ENCODE measurements around the gene CHRNA4. TPM values are rescaled to one million over a fixed set of nuclear protein-coding genes. Genes with fewer than 3 reads are reported as not detected.

Gene CHRNA4
- total and polyA plus RNA-seq, 8 donors: under 0.01 to 0.15 TPM; not detected in 6

DNA sequence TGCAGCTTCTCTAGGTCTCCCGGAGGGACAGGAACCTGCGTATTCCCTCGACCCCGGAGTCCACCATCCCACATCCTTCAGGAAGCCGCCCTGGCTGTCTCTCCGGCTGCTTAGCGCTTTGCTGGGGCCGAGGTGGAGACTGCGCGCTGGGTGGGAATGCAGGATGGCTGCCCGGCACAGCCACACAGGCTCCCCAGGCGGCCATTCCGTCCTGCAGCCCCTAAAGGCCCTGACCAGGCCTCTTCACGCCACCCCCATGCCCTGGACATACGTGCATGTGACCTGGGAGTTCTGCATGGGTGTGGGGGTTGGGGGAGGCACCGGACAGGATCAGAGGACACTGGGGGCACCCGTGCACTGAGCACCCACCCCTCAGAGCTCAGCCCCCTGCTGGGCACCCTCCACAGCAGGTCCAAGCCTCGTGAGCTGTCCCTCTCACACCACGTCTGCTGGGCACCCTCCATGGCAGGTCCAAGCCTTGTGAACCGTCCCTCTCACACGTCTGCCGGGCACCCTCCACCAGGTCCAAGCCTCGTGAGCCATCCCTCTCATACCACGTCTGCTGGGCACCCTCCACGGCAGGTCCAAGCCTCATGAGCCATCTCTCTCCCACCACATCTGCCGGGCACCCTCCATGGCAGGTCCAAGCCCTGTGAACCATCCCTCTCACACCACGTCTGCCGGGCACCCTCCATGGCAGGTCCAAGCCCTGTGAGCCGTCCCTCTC, 40.4 kb upstream of the CHRNA4 start:
- TF ChIP-seq, protein P1, sequence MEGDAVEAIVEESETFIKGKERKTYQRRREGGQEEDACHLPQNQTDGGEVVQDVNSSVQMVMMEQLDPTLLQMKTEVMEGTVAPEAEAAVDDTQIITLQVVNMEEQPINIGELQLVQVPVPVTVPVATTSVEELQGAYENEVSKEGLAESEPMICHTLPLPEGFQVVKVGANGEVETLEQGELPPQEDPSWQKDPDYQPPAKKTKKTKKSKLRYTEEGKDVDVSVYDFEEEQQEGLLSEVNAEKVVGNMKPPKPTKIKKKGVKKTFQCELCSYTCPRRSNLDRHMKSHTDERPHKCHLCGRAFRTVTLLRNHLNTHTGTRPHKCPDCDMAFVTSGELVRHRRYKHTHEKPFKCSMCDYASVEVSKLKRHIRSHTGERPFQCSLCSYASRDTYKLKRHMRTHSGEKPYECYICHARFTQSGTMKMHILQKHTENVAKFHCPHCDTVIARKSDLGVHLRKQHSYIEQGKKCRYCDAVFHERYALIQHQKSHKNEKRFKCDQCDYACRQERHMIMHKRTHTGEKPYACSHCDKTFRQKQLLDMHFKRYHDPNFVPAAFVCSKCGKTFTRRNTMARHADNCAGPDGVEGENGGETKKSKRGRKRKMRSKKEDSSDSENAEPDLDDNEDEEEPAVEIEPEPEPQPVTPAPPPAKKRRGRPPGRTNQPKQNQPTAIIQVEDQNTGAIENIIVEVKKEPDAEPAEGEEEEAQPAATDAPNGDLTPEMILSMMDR (IDR thresholded peaks at IDR 0.05): no peak
- TF ChIP-seq EP300 (IDR thresholded peaks at IDR 0.05) (no peak), POLR2A (IDR thresholded peaks at IDR 0.05) (no peak), POLR2AphosphoS5 (IDR thresholded peaks at IDR 0.05) (no peak)
- intact Hi-C loops (cut with DNase I; ENCODE audit: low total_unique reads): no loop called here
- DNase-seq: no peak
- Histone ChIP-seq H3K4me1 (no peaks in the 10 kb centered on the region), H3K27ac (no peak overlapping the region), H3K9me3 (no peaks in the 10 kb centered on the region), H3K36me3 (no peaks in the 10 kb centered on the region), H3K4me3 (no peak overlapping the region), H3K27me3 (peaks cover 0 to 95% (median 16%) of the 10 kb centered on the region in 3 donors)
- 75 to 79% (median 77%) methylated on average over 23 to 29 of the region's 29 CpGs for WGBS, 5 donors

GRCh38 chr20:63400486-63401210, 39.5 kb upstream of the CHRNA4 start:
- Histone ChIP-seq H3K27ac (no peak overlapping the region), H3K27me3 (peaks cover 0 to 98% (median 18%) of the 10 kb centered on the region in 3 donors), H3K9me3 (no peaks in the 10 kb centered on the region), H3K4me1 (no peaks in the 10 kb centered on the region), H3K36me3 (no peaks in the 10 kb centered on the region), H3K4me3 (no peak overlapping the region)
- TF ChIP-seq POLR2A (IDR thresholded peaks at IDR 0.05) (no peak), POLR2AphosphoS5 (IDR thresholded peaks at IDR 0.05) (no peak), EP300 (IDR thresholded peaks at IDR 0.05) (no peak)
- TF ChIP-seq, protein P1 (IDR thresholded peaks at IDR 0.05): no peak
- DNase-seq: no peak
- 82 to 84% (median 83%) methylated on average over 34 to 44 of the region's 44 CpGs for WGBS, 5 donors
- intact Hi-C loops (cut with DNase I; ENCODE audit: low total_unique reads): no loop called here

- WGBS, 5 donors: 81 to 88% (median 85%) methylated on average over 27 to 41 of the region's 41 CpGs
- Histone ChIP-seq H3K9me3 (no peaks in the 10 kb centered on the region), H3K27me3 (peaks cover 0 to 98% (median 24%) of the 10 kb centered on the region in 3 donors), H3K36me3 (no peaks in the 10 kb centered on the region), H3K27ac (no peak overlapping the region), H3K4me3 (no peak overlapping the region), H3K4me1 (no peaks in the 10 kb centered on the region)
- TF ChIP-seq POLR2A (IDR thresholded peaks at IDR 0.05) (no peak), EP300 (IDR thresholded peaks at IDR 0.05) (no peak), POLR2AphosphoS5 (IDR thresholded peaks at IDR 0.05) (no peak)
- TF ChIP-seq, protein P1 (IDR thresholded peaks at IDR 0.05): no peak
- intact Hi-C loops (cut with DNase I; ENCODE audit: low total_unique reads): no loop called here
- DNase-seq: no peak
Observed at GRCh38 chr20:63399596-63400375, 38.6 kb upstream of the CHRNA4 start.
